Ovary (tissue), 3 donors: ENCODE results near the gene IL21R.

Source experiments
- CTCF ChIP-seq, 3 donors: fragments of 450-650 bp in 2 of 3; fragments of 200-600 bp in 1 of 3; IDR thresholded peaks; one replicate each; pipeline versions ENCODE4 v1.5.1 to v1.8.0; 2016 to 2022; ENCODE audit warnings: antibody characterized with exemption in 3 of 3, mild to moderate bottlenecking in 1 of 3
- POLR2A ChIP-seq: fragments of 450-650 bp; IDR thresholded peaks from one replicate; pipeline ENCODE4 v1.6.1; 2017; ENCODE audit warnings: antibody characterized with exemption, mild to moderate bottlenecking, moderate library complexity
- donor health status: DM: no; HTN: no; CAD: no.

- TF ChIP-seq CTCF (IDR thresholded peaks at IDR 0.05) (no peak), POLR2A (no peak)
Observed at GRCh38 chr16:27398894-27399853, 2.8 kb upstream of the IL21R start.
